ENCODE results near the gene MRPL49. TPM values are rescaled to one million over a fixed set of nuclear protein-coding genes. Genes with fewer than 3 reads are reported as not detected.
A peak's percentile ranks its signal among the peaks of the same experiment; 100 is the strongest.

MRPL49 gene
- total and polyA plus RNA-seq, 2 experiments from 2014 or later: 78.2 to 122 TPM

DNA sequence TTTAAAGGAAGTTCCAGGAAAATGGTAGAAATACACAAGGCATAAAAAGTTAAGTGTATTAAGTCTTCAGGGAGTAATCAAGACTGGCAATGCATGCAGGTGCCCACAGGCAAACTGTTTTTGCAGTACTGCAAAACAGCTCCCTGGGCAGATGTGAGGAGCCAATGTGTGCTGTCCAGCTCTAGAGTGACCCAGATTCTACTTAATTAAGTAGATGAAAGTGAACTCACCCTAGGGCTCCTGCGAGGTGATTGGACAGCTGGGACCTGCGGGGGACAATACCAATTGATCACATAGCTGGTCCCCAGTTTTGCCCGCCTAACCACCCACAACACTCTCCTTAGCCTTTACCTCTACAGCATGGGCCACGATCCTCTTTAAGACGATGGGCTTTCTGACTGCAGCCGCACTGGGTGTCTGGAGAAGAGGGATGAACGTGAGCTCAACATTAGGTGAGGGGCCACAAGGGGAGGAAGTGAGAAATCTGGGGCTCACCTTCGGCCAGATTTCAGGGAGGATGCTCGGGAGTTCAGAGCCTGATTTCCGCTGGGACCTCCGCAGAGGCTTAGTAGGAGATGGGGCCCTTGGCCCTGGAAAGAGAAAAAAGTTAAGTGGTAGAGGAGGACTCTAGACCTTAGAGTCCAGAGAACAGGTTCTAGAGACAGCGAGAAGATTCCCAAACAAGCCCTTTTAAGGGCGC is 38.8 kb upstream of the MRPL49 start:
- Histone ChIP-seq H3K27ac (peak overlapping the region; percentile 92), H3K4me1 (ENCODE audit: low read depth) (no peaks in the 10 kb centered on the region), H3K9me3 (ENCODE audit: low read depth) (no peaks in the 10 kb centered on the region), H3K36me3 (peaks cover 8% of the 10 kb centered on the region), H3K4me3 (peak overlapping the region; percentile 84), H3K27me3 (no peaks in the 10 kb centered on the region)
- TF ChIP-seq, protein P1, sequence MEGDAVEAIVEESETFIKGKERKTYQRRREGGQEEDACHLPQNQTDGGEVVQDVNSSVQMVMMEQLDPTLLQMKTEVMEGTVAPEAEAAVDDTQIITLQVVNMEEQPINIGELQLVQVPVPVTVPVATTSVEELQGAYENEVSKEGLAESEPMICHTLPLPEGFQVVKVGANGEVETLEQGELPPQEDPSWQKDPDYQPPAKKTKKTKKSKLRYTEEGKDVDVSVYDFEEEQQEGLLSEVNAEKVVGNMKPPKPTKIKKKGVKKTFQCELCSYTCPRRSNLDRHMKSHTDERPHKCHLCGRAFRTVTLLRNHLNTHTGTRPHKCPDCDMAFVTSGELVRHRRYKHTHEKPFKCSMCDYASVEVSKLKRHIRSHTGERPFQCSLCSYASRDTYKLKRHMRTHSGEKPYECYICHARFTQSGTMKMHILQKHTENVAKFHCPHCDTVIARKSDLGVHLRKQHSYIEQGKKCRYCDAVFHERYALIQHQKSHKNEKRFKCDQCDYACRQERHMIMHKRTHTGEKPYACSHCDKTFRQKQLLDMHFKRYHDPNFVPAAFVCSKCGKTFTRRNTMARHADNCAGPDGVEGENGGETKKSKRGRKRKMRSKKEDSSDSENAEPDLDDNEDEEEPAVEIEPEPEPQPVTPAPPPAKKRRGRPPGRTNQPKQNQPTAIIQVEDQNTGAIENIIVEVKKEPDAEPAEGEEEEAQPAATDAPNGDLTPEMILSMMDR (IDR thresholded peaks at IDR 0.05; ENCODE audit: low read depth, low read length): no peak
- DNase-seq (ENCODE audit: low read depth in 1 of 2, low spot score in 1 of 2): no peak

DNA sequence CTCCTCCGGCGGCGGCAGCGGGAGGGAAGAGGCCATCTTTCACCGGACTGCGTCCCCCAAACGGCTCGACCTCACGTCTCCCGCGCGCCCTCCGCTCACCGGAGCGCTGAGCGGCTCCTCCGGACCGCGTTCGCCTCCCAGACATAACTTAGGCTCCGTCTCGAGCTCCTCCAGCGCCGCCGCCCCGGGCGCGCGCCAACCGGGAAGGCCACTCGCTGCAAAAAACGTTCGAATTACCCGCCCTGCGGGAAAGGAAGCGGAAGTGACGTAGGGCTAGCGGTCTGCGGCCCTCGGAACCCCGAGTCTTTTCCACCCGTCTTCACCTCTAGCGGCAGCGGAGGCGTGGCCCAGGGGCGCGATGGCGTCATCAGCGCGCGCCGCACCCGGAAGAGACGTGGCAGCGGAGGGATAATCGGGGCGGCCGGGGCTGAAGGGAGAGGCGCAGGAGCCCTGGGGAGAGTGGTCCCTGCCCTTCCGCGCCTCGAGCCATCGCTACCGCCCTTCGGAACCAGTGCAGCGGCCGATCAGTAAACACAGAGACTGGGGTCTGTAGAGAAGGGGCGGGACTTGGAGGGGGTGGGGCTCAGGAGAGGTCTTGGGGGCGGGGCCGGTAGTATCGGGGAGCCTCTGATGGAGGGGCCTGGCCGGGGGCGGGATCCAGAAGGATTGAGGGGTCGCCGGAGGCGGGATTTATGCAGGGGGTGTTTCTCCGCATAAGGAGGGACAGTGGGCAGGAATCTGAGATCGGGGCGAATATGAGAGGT is 38.1 kb upstream of the MRPL49 start, which contains the start of the genes CDCA5 and ZFPL1:
CDCA5 (minus strand) TSS at position 207 of the 764 bp plus-strand sequence; CDS start at position 145, 62 bp downstream.
ZFPL1 (plus strand) TSS at position 389 of the 764 bp plus-strand sequence. CDS start 477 bp downstream, outside the sequence.
- DNase-seq (ENCODE audit: low read depth in 1 of 2, low spot score in 1 of 2): peak; percentile 97
- TF ChIP-seq, protein P1 (IDR thresholded peaks at IDR 0.05; ENCODE audit: low read depth, low read length): no peak
- H3K9me3 ChIP-seq (ENCODE audit: low read depth): no peaks in the 10 kb centered on the region
- peak within 1 kb of the TSS; percentile 84 for H3K4me3 ChIP-seq
- H3K27me3 ChIP-seq: no peaks in the 10 kb centered on the region
- H3K36me3 ChIP-seq: peaks cover 8% of the 10 kb centered on the region
- H3K4me1 ChIP-seq (ENCODE audit: low read depth): no peaks in the 10 kb centered on the region
- peak within 1 kb of the TSS; percentile 92 for H3K27ac ChIP-seq

DNA sequence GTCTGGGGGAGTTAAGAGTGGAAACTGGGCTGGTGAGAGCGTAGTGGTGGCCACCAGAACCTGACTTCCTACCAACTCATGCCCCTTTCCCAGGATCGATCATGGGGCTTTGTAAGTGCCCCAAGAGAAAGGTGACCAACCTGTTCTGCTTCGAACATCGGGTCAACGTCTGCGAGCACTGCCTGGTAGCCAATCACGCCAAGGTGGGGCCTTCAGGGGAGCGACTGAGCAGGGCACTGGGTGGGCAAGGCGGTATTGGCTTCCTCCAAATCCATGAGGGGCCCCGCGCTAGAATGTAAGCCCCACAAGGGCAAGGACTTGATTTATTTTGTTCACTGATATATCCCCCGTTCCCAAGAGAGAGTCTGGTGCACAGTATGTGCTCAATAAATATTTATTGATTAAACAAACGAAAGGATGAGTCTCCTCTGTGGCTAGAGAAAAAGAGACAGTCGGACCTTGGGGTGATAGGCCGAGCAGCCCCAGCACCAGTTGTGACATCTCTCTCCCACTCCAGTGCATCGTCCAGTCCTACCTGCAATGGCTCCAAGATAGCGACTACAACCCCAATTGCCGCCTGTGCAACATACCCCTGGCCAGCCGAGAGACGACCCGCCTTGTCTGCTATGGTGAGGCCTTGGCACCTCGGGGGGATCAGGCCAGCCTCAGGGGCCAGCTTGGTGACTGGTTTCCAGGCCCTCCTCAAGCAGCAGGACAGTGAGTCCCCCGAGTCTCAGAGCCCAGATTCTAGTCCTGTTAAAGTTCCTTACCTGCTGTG is 37.3 kb upstream of the MRPL49 start:
- TF ChIP-seq, protein P1 (IDR thresholded peaks at IDR 0.05; ENCODE audit: low read depth, low read length): no peak
- H3K4me1 ChIP-seq (ENCODE audit: low read depth): no peaks in the 10 kb centered on the region
- peak overlapping the region; percentile 84 for H3K4me3 ChIP-seq
- no peaks in the 10 kb centered on the region for H3K9me3 ChIP-seq (ENCODE audit: low read depth)
- H3K27me3 ChIP-seq: no peaks in the 10 kb centered on the region
- H3K36me3 ChIP-seq: peaks cover 11% of the 10 kb centered on the region
- peak overlapping the region; percentile 92 for H3K27ac ChIP-seq
- DNase-seq (ENCODE audit: low read depth in 1 of 2, low spot score in 1 of 2): no peak

DNA sequence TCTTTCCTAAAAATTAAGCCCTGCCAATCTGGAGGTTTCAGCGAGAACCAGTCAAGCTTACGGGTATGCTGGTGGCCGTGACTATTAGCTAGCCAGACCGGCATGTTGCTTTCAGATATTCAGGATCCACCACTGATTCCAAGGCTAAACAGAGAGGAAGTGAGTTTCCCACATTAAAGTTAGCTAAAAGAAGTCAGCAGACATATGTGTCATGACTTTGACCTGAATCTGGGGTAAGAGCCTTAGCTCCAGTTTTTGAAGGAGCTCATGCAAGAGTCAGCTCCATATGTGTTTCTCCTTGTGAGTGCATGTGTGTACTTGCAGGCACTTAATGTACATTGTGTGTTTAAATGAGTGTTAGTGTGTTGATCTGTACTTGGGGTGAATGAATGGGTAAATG is 36.7 kb upstream of the MRPL49 start:
- Histone ChIP-seq H3K27me3 (no peaks in the 10 kb centered on the region), H3K4me3 (no peak overlapping the region), H3K27ac (no peak overlapping the region), H3K9me3 (ENCODE audit: low read depth) (no peaks in the 10 kb centered on the region), H3K4me1 (ENCODE audit: low read depth) (no peaks in the 10 kb centered on the region), H3K36me3 (peaks cover 11% of the 10 kb centered on the region)
- TF ChIP-seq, protein P1 (IDR thresholded peaks at IDR 0.05; ENCODE audit: low read depth, low read length): no peak
- no peak for DNase-seq (ENCODE audit: low read depth in 1 of 2, low spot score in 1 of 2)

DNA sequence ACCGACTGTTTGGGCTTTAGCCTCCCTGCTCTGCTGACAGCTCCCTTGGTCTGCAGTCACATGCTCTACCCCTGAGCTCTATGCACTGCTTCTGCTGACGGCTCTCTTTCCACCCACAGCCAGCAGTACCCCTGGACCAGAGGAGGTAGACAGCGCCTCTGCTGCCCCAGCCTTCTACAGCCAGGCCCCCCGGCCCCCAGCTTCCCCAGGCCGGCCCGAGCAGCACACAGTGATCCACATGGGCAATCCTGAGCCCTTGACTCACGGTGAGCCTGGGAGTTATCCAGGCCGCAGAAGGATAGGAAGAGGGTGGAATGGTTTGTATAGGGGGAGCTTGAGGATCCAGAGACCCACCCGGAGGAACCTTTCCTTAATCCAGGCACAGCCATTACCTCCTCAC is 35.3 kb upstream of the MRPL49 start:
- Histone ChIP-seq H3K27me3 (no peaks in the 10 kb centered on the region), H3K36me3 (peaks cover 11% of the 10 kb centered on the region), H3K9me3 (ENCODE audit: low read depth) (no peaks in the 10 kb centered on the region), H3K4me3 (no peak overlapping the region), H3K4me1 (ENCODE audit: low read depth) (no peaks in the 10 kb centered on the region), H3K27ac (no peak overlapping the region)
- TF ChIP-seq, protein P1 (IDR thresholded peaks at IDR 0.05; ENCODE audit: low read depth, low read length): no peak
- DNase-seq (ENCODE audit: low read depth in 1 of 2, low spot score in 1 of 2): no peak

All from cardiac muscle cell (in vitro differentiated cells and primary cell).